Loucy (cell line): ENCODE measurements around the gene PHYKPL.

Experiments
- H2AFZ ChIP-seq: fragments of 200-600 bp; sonication (generic); 2 replicates; pipeline ENCODE4 v1.6.0; 2016; ENCODE audit warnings: antibody characterized with exemption, mild to moderate bottlenecking, low read length, moderate library complexity
- H3F3A ChIP-seq: fragments of 200-600 bp; 2 replicates; pipeline ENCODE4 v1.6.0; 2016; ENCODE audit warnings: antibody characterized with exemption, low read depth, mild to moderate bottlenecking
- H3K27me3 ChIP-seq: fragments of 200-600 bp; sonication (generic); 2 replicates; pipeline ENCODE4 v1.6.1; 2014; ENCODE audit warnings: low read length, mild to moderate bottlenecking; ENCODE audit not compliant: insufficient read depth, poor library complexity, severe bottlenecking
- H3K36me3 ChIP-seq: fragments of 200-600 bp; sonication (generic); 2 replicates; pipeline ENCODE4 v1.6.1; 2016; ENCODE audit warnings: low read length; ENCODE audit not compliant: insufficient read depth
- H3K4me1 ChIP-seq: fragments of 200-600 bp; sonication (generic); 2 replicates; pipeline ENCODE4 v1.5.1; 2014; ENCODE audit warnings: low read length, mild to moderate bottlenecking; ENCODE audit not compliant: insufficient read depth, poor library complexity, severe bottlenecking
- H3K4me2 ChIP-seq: fragments of 200-600 bp; sonication (generic); 2 replicates; pipeline ENCODE4 v1.6.0; 2014; ENCODE audit warnings: antibody characterized with exemption, low read length, low read depth, mild to moderate bottlenecking; ENCODE audit not compliant: poor library complexity, severe bottlenecking
- H3K4me3 ChIP-seq: fragments of 200-600 bp; sonication (generic); 2 replicates; pipeline ENCODE4 v1.5.1; 2014; ENCODE audit warnings: low read length, mild to moderate bottlenecking, mixed read lengths; ENCODE audit not compliant: poor library complexity, severe bottlenecking
- H3K79me2 ChIP-seq: fragments of 200-600 bp; sonication (generic); 2 replicates; pipeline ENCODE4 v1.6.1; 2014; ENCODE audit warnings: low read length; ENCODE audit not compliant: insufficient read depth
- H3K9ac ChIP-seq: fragments of 200-600 bp; sonication (generic); 2 replicates; pipeline ENCODE4 v1.6.0; 2014; ENCODE audit warnings: mild to moderate bottlenecking, low read depth, low read length, moderate library complexity; ENCODE audit not compliant: poor library complexity, severe bottlenecking
- H3K9me2 ChIP-seq: fragments of 200-600 bp; sonication (generic); replicated peaks from 2 replicates; pipeline ENCODE4 v1.6.1; 2016; ENCODE audit warnings: low read depth, low read length, mixed read lengths
- H3K9me3 ChIP-seq: fragments of 200-600 bp; sonication (generic); 2 replicates; pipeline ENCODE4 v1.6.1; 2014; ENCODE audit warnings: mild to moderate bottlenecking, antibody characterized with exemption, low read length, low read depth; ENCODE audit not compliant: insufficient read depth
- H4K20me1 ChIP-seq: fragments of 200-600 bp; sonication (generic); 2 replicates; pipeline ENCODE4 v1.6.0; 2014; ENCODE audit warnings: antibody characterized with exemption, low read length, mild to moderate bottlenecking; ENCODE audit not compliant: insufficient read depth, poor library complexity, severe bottlenecking
- EZH2phosphoT487 ChIP-seq: fragments of 200-600 bp; IDR thresholded peaks from 2 replicates; pipeline ENCODE4 v1.6.1; 2018; ENCODE audit warnings: antibody characterized with exemption, mild to moderate bottlenecking, moderate library complexity, borderline replicate concordance
- TF ChIP-seq, protein P1 (sequence below): fragments of 200-600 bp; sonication (generic); conservative IDR thresholded peaks from 2 replicates; pipeline ENCODE4 v1.5.1; 2014; ENCODE audit warnings: mild to moderate bottlenecking, antibody characterized with exemption, low read length

PHYKPL gene

DNA sequence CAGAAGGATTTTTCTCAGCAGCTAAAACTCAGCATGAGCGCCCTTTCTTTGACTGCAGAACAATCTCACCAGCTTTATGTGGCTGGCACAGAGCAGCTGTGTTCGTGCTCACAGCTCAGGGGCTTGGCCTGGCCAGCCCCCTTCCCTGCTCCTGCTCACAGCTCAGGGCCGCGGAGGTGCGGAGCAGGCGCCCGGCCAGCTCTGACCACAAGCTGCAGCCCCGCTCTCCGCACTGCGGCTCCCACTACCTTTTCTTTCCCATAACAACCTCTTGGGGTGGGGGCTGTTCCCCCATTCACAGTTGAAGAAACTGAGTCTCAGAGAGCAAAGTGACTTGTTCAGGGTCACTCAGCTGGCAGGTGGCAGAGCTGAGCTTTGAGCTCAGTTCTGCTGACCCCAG, 34.0 kb upstream of the PHYKPL start:
- Histone ChIP-seq H3K27me3 (no peaks in the 10 kb centered on the region), H3K36me3 (no peaks in the 10 kb centered on the region), H3K9ac (no peak overlapping the region), H2AFZ (no peak overlapping the region), H3K9me3 (no peaks in the 10 kb centered on the region), H4K20me1 (no peaks in the 10 kb centered on the region), H3K4me3 (no peak overlapping the region), H3K9me2 (no peaks in the 10 kb centered on the region), H3F3A (no peaks in the 10 kb centered on the region), H3K4me1 (no peaks in the 10 kb centered on the region), H3K79me2 (no peaks in the 10 kb centered on the region), H3K4me2 (no peak overlapping the region)
- no peak for TF ChIP-seq EZH2phosphoT487
- TF ChIP-seq, protein P1, sequence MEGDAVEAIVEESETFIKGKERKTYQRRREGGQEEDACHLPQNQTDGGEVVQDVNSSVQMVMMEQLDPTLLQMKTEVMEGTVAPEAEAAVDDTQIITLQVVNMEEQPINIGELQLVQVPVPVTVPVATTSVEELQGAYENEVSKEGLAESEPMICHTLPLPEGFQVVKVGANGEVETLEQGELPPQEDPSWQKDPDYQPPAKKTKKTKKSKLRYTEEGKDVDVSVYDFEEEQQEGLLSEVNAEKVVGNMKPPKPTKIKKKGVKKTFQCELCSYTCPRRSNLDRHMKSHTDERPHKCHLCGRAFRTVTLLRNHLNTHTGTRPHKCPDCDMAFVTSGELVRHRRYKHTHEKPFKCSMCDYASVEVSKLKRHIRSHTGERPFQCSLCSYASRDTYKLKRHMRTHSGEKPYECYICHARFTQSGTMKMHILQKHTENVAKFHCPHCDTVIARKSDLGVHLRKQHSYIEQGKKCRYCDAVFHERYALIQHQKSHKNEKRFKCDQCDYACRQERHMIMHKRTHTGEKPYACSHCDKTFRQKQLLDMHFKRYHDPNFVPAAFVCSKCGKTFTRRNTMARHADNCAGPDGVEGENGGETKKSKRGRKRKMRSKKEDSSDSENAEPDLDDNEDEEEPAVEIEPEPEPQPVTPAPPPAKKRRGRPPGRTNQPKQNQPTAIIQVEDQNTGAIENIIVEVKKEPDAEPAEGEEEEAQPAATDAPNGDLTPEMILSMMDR = no peak

DNA sequence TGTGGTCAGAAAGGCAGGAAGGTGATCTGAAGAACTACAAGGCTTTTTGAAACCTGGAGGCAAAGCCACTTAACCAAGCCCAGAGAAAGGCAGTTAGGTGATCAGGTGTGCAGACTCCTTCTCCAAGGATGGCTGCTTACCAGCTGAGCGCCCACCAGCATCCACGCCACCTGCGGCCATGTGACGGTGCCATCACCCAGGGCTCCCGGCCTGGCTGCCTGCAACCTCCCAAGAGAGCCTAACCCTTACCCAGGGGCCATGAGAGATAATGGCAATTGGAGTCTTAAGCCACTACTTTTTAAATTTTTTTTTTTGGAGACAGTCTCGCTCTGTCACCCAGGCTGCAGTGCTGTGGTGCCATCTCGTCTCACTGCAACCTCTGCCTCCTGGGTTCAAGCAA, 33.1 kb upstream of the PHYKPL start:
- Histone ChIP-seq H3K4me1 (no peaks in the 10 kb centered on the region), H3K9me3 (no peaks in the 10 kb centered on the region), H4K20me1 (no peaks in the 10 kb centered on the region), H3K27me3 (no peaks in the 10 kb centered on the region), H3K4me2 (no peak overlapping the region), H3K9me2 (no peaks in the 10 kb centered on the region), H3K79me2 (no peaks in the 10 kb centered on the region), H3K36me3 (no peaks in the 10 kb centered on the region), H3F3A (no peaks in the 10 kb centered on the region), H2AFZ (no peak overlapping the region), H3K9ac (no peak overlapping the region), H3K4me3 (no peak overlapping the region)
- TF ChIP-seq, protein P1 = no peak
- no peak for TF ChIP-seq EZH2phosphoT487

DNA sequence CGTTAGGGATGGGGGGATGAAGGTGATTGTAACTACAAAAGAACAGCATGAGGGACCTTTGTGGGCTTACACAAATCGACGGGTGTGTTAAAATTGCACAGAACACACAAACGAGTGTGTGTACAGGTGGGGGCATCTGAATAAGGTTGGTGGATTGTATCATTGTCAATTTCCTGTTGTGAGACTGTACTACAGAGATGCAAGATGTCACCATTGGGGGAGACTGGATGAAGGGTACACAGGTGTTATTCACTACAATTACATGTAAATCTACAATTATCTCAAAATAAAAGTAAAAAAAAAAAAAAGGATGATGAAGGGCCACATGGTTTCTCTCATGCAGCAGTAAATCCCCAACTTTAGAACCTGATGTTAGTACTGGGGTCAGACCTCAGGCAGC, 31.4 kb upstream of the PHYKPL start:
- Histone ChIP-seq H3K36me3 (no peaks in the 10 kb centered on the region), H3K9me2 (no peaks in the 10 kb centered on the region), H4K20me1 (no peaks in the 10 kb centered on the region), H3K27me3 (no peaks in the 10 kb centered on the region), H3F3A (no peaks in the 10 kb centered on the region), H3K9ac (no peak overlapping the region), H3K4me2 (no peak overlapping the region), H3K9me3 (no peaks in the 10 kb centered on the region), H3K79me2 (no peaks in the 10 kb centered on the region), H3K4me1 (no peaks in the 10 kb centered on the region), H3K4me3 (no peak overlapping the region), H2AFZ (no peak overlapping the region)
- no peak for TF ChIP-seq EZH2phosphoT487
- TF ChIP-seq, protein P1 = no peak
